Measurements from ENCODE around the gene PARP6. TPM values are rescaled to one million over a fixed set of nuclear protein-coding genes. Genes with fewer than 3 reads are reported as not detected.

PARP6 gene
- total RNA-seq, 4 donors from 2014 or later, result 59.2 to 76.8 (median 65.1) TPM

GRCh38 chr15:72205273-72205672, 67.1 kb downstream of the PARP6 start:
- Histone ChIP-seq H3K4me1 (peaks cover 0 to 29% (median 8%) of the 10 kb centered on the region in 4 donors), H3K36me3 (peaks cover 10 to 100% (median 57%) of the 10 kb centered on the region in 3 donors), H3K27ac (no peak overlapping the region), H3K27me3 (no peaks in the 10 kb centered on the region), H3K9me3 (no peaks in the 10 kb centered on the region), H3K4me3 (no peak overlapping the region)
- 89 to 93% methylated on average over 2 of the region's 2 CpGs for WGBS, 2 donors
- DNase-seq (ENCODE audit: low spot score in 2 of 2), result no peak
- no peak for TF ChIP-seq POLR2A (IDR thresholded peaks at IDR 0.05)
- TF ChIP-seq EP300 (IDR thresholded peaks at IDR 0.05), result no peak
- TF ChIP-seq CTCF (IDR thresholded peaks at IDR 0.05), result no peak

- TF ChIP-seq EP300 (IDR thresholded peaks at IDR 0.05) (peak in 1 of 2 donors; percentile 39), CTCF (IDR thresholded peaks at IDR 0.05) (no peak)
- H3K4me1 ChIP-seq, result peaks cover 0 to 29% (median 8%) of the 10 kb centered on the region in 4 donors
- H3K27me3 ChIP-seq, result no peaks in the 10 kb centered on the region
- H3K36me3 ChIP-seq, result peaks cover 4 to 99% (median 55%) of the 10 kb centered on the region in 3 donors
- 16 to 19% methylated on average over 5 of the region's 5 CpGs for WGBS, 2 donors
- DNase-seq (ENCODE audit: low spot score in 2 of 2), result no peak
- no peaks in the 10 kb centered on the region for H3K9me3 ChIP-seq
- peak overlapping the region in 2 of 4 donors; percentile 31 to 69 for H3K27ac ChIP-seq
- no peak overlapping the region for H3K4me3 ChIP-seq
Observed at GRCh38 chr15:72203507-72203837, 68.9 kb downstream of the PARP6 start.

- Histone ChIP-seq H3K36me3 (peaks cover 2 to 95% (median 53%) of the 10 kb centered on the region in 3 donors), H3K4me1 (peaks cover 0 to 29% (median 8%) of the 10 kb centered on the region in 4 donors), H3K27ac (peak overlapping the region in 2 of 4 donors; percentile 31 to 69), H3K4me3 (no peak overlapping the region), H3K27me3 (no peaks in the 10 kb centered on the region), H3K9me3 (no peaks in the 10 kb centered on the region)
- WGBS, 2 donors, result 81 to 87% methylated on average over 8 of the region's 8 CpGs
- TF ChIP-seq EP300 (IDR thresholded peaks at IDR 0.05) (no peak), CTCF (IDR thresholded peaks at IDR 0.05) (no peak), POLR2A (IDR thresholded peaks at IDR 0.05) (no peak)
- no peak for DNase-seq (ENCODE audit: low spot score in 2 of 2)
Observed at GRCh38 chr15:72202801-72203506, 69.4 kb downstream of the PARP6 start.

- WGBS, 2 donors, result 87 to 90% methylated on average over 13 of the region's 13 CpGs
- H3K27ac ChIP-seq, result peak overlapping the region in 2 of 4 donors; percentile 31 to 69
Observed at GRCh38 chr15:72202302-72202701, 70.1 kb downstream of the PARP6 start.

More at GRCh38 chr15:72202302-72202701, 70.1 kb downstream of the PARP6 start:
- Histone ChIP-seq H3K36me3 (peaks cover 0 to 88% (median 46%) of the 10 kb centered on the region in 3 donors), H3K27me3 (no peaks in the 10 kb centered on the region), H3K4me3 (no peak overlapping the region), H3K4me1 (peaks cover 0 to 31% (median 8%) of the 10 kb centered on the region in 4 donors), H3K9me3 (no peaks in the 10 kb centered on the region)
- TF ChIP-seq CTCF (IDR thresholded peaks at IDR 0.05), result no peak
- TF ChIP-seq POLR2A (IDR thresholded peaks at IDR 0.05), result no peak
- TF ChIP-seq EP300 (IDR thresholded peaks at IDR 0.05), result no peak
- DNase-seq (ENCODE audit: low spot score in 2 of 2), result no peak
